Measurements from ENCODE around the gene MRPL20. TPM values are rescaled to one million over a fixed set of nuclear protein-coding genes. Genes with fewer than 3 reads are reported as not detected.
"Not testable (repeated sequence)": the region's sequence is repeated elsewhere in the genome, so short reads cannot be mapped to it uniquely, and the experiment has no call there.

MRPL20 gene
- polyA plus RNA-seq, 1 experiment, result 84.8 TPM

DNA sequence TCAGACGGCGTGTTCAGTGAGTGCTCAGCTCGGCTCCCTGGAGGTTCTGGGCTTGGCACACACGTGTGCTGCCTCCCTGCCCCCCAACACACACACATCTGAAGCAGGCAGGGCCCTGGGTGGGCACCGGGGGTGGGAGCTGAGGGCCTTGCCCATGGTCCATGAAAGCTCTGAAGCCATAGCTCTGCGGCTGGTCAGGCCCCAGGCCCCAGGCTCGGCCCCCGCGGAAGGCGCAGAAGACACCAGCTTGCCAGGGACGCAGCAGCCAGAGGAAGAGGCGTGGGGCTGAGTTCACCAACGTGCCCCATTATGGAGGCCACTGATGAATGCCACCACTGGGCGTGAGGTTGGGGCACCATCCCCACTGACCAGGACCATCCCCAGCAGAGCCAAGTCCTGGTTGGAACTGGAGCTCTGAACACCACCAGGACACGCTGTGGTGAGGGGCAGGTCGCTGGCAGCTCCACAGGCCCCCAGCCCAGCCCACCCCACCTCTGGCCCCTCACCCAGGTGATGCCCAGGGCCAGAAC lies 36.3 kb downstream of the MRPL20 start:
- H3K36me3 ChIP-seq (ENCODE audit: control insufficient read depth, insufficient read depth, low read length), result peaks cover 5% of the 10 kb centered on the region
- TF ChIP-seq, protein P1, sequence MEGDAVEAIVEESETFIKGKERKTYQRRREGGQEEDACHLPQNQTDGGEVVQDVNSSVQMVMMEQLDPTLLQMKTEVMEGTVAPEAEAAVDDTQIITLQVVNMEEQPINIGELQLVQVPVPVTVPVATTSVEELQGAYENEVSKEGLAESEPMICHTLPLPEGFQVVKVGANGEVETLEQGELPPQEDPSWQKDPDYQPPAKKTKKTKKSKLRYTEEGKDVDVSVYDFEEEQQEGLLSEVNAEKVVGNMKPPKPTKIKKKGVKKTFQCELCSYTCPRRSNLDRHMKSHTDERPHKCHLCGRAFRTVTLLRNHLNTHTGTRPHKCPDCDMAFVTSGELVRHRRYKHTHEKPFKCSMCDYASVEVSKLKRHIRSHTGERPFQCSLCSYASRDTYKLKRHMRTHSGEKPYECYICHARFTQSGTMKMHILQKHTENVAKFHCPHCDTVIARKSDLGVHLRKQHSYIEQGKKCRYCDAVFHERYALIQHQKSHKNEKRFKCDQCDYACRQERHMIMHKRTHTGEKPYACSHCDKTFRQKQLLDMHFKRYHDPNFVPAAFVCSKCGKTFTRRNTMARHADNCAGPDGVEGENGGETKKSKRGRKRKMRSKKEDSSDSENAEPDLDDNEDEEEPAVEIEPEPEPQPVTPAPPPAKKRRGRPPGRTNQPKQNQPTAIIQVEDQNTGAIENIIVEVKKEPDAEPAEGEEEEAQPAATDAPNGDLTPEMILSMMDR (IDR thresholded peaks at IDR 0.05; ENCODE audit: insufficient read depth, low read depth, low read length), result no peak
- CTCF ChIA-PET, result interaction anchor here (0.7 to 6.4 kb wide), 14 partner anchors 8 to 388 kb away, joined by 3 to 46 read pairs (median 8); partner anchors contain the start of genes DVL1, MXRA8 and TAS1R3
- POLR2A ChIA-PET, result interaction anchor here (1.0 kb wide), 1 partner anchor 9 kb away, joined by 4 read pairs; no protein-coding TSS in a partner anchor
- no peaks in the 10 kb centered on the region for H3K27me3 ChIP-seq (ENCODE audit: control insufficient read depth, insufficient read depth, low read length)
- no peak overlapping the region for H3K4me3 ChIP-seq (ENCODE audit: low read depth, low read length)
- no peak for DNase-seq (ENCODE audit: low read depth)

- CTCF ChIA-PET, result interaction anchor here (1.0 to 6.4 kb wide), 4 partner anchors 12 to 387 kb away, joined by 3 to 46 read pairs (median 18); partner anchors contain the start of genes DVL1 and MXRA8
- POLR2A ChIA-PET; DNase-seq (ENCODE audit: low read depth); H3K4me3 ChIP-seq (ENCODE audit: low read depth, low read length); H3K36me3 ChIP-seq (ENCODE audit: control insufficient read depth, insufficient read depth, low read length); H3K27me3 ChIP-seq (ENCODE audit: control insufficient read depth, insufficient read depth, low read length): not testable (repeated sequence)
Measured at GRCh38 chr1:1370094-1370493, 37.0 kb downstream of the MRPL20 start.

GRCh38 chr1:1367315-1367714 lies 39.8 kb downstream of the MRPL20 start:
- ChIA-PET POLR2A (no interaction called here), CTCF (no interaction called here)
- Histone ChIP-seq H3K36me3 (ENCODE audit: control insufficient read depth, insufficient read depth, low read length) (peaks cover under 1% of the 10 kb centered on the region), H3K4me3 (ENCODE audit: low read depth, low read length) (no peak overlapping the region), H3K27me3 (ENCODE audit: control insufficient read depth, insufficient read depth, low read length) (no peaks in the 10 kb centered on the region)
- TF ChIP-seq, protein P1 (IDR thresholded peaks at IDR 0.05; ENCODE audit: insufficient read depth, low read depth, low read length), result no peak
- no peak for DNase-seq (ENCODE audit: low read depth)

- TF ChIP-seq, protein P1 (IDR thresholded peaks at IDR 0.05; ENCODE audit: insufficient read depth, low read depth, low read length), result no peak
- DNase-seq (ENCODE audit: low read depth), result no peak
- CTCF ChIA-PET, result no interaction called here
- H3K36me3 ChIP-seq (ENCODE audit: control insufficient read depth, insufficient read depth, low read length), result no peaks in the 10 kb centered on the region; the same call in 1 of the 2 replicates
- H3K4me3 ChIP-seq (ENCODE audit: low read depth, low read length), result no peak overlapping the region
- POLR2A ChIA-PET, result no interaction called here
- no peaks in the 10 kb centered on the region for H3K27me3 ChIP-seq (ENCODE audit: control insufficient read depth, insufficient read depth, low read length)
Measured at GRCh38 chr1:1366699-1367066, 40.4 kb downstream of the MRPL20 start.

DNA sequence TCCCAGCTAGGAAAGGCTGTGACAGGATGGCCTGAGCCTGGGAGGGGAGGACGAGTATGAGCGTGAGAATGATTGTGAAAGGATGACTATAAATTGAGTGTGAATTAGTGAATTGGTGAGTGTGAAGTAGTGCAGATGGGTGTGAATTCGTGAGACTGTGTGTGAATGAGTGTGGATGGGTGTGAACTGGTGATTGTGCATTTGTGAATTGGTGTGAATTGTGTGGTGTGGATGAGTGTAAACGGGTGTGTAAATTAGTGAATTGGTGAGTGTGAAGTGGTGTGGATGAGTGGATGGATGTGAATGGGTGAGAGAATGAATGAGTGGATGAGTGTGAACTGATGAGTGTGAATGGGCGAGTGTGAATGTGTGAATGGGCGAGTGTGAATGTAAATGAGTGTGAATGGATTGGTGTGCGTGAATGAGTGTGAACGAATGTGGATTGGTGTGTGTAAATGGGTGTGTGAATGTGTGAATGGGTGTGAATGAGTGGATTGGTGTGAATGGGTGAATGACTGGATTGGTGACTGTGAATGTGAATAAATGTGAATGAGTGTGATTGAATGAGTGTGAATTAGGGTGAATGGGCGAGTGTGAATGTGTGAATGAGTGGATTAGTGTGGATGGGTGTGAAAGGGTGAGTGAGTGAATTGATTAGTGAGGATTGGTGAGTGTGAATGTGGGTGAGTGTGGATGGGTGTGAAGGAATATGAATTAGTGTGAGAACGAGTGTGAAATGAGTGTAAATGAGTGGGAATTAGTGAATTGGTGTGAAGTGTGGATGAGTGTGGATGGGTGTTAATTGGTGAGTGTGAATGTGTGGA lies 41.0 kb downstream of the MRPL20 start:
- ChIA-PET CTCF (no interaction called here), POLR2A (no interaction called here)
- no peak for DNase-seq (ENCODE audit: low read depth)
- TF ChIP-seq, protein P1 (IDR thresholded peaks at IDR 0.05; ENCODE audit: insufficient read depth, low read depth, low read length), result no peak
- Histone ChIP-seq H3K4me3 (ENCODE audit: low read depth, low read length) (no peak overlapping the region), H3K36me3 (ENCODE audit: control insufficient read depth, insufficient read depth, low read length) (no peaks in the 10 kb centered on the region), H3K27me3 (ENCODE audit: control insufficient read depth, insufficient read depth, low read length) (no peaks in the 10 kb centered on the region)

Measured in BJ (cell line).